Fibroblast of the aortic adventitia (primary cell): ENCODE measurements around the gene CCNA2. TPM values are rescaled to one million over a fixed set of nuclear protein-coding genes. Genes with fewer than 3 reads are reported as not detected.

Experiments used
- DNase-seq: peaks from one replicate; pipeline ENCODE4 v3.0.0-alpha.2; 2010; ENCODE audit warnings: low read depth
- H3K4me3 ChIP-seq: 2 replicates; pipeline ENCODE4 v1.5.1; 2011; ENCODE audit warnings: low read depth, mild to moderate bottlenecking, control low read depth, low read length, moderate library complexity
- CTCF ChIP-seq: IDR thresholded peaks from 2 replicates; pipeline ENCODE4 v1.5.1; 2011; ENCODE audit warnings: mild to moderate bottlenecking, low read length, control low read depth, inconsistent platforms; ENCODE audit not compliant: insufficient read depth
- total RNA-seq: library from RNA; depleted of rRNA; stranded (reverse); fragments of >200 nt; gene quantifications from 2 replicates; pipeline ENCODE4 v1.2.3, GENCODE V29; 2012; ENCODE audit warnings: low replicate concordance

The CCNA2 gene
- total RNA-seq, 1 donor = 63.9 TPM

GRCh38 chr4:121811122-121811521, 12.6 kb downstream of the CCNA2 start:
- TF ChIP-seq CTCF = no peak

GRCh38 chr4:121806411-121806810, 17.3 kb downstream of the CCNA2 start:
- no peak for DNase-seq
- no peak for TF ChIP-seq CTCF
- no peak overlapping the region for H3K4me3 ChIP-seq

More at GRCh38 chr4:121811122-121811521, 12.6 kb downstream of the CCNA2 start:
- H3K4me3 ChIP-seq = no peak overlapping the region
- no peak for DNase-seq

- H3K4me3 ChIP-seq = peak overlapping the region; percentile 100
- no peak for DNase-seq
- no peak for TF ChIP-seq CTCF
Measured at GRCh38 chr4:121801715-121802075, 22.0 kb downstream of the CCNA2 start.

- DNase-seq = peak; percentile 96
- peak within 1 kb of the TSS; percentile 100 for H3K4me3 ChIP-seq
- TF ChIP-seq CTCF = no peak
Measured at GRCh38 chr4:121800961-121801714, 22.5 kb downstream of the CCNA2 start, which contains the start of gene EXOSC9. TSS of gene EXOSC9 (plus strand) at chr4:121801323. CDS start at chr4:121801425, 102 bp downstream.

- H3K4me3 ChIP-seq = peak overlapping the region; percentile 100
- TF ChIP-seq CTCF = no peak
- no peak for DNase-seq
Measured at GRCh38 chr4:121800638-121800960, 23.1 kb downstream of the CCNA2 start.

GRCh38 chr4:121799867-121800501, 23.7 kb downstream of the CCNA2 start:
- H3K4me3 ChIP-seq = no peak overlapping the region
- no peak for TF ChIP-seq CTCF
- no peak for DNase-seq
